ENCODE data around the gene ZNRF4. TPM values are rescaled to one million over a fixed set of nuclear protein-coding genes. Genes with fewer than 3 reads are reported as not detected.

The ZNRF4 gene
- total and polyA plus RNA-seq, 2 of the 8 experiments (the other 6 are each of a cell fraction or from before 2014, with no cell fraction given): not detected

- TF ChIP-seq BACH1 (IDR thresholded peaks at IDR 0.05; ENCODE audit: low read length) (no peak), SAP30 (IDR thresholded peaks at IDR 0.05; ENCODE audit: insufficient read depth, insufficient replicate concordance, low read length) (no peak), RFX5 (IDR thresholded peaks at IDR 0.05; ENCODE audit: borderline replicate concordance, low read depth, low read length) (no peak), KDM1A (IDR thresholded peaks at IDR 0.05; ENCODE audit: borderline replicate concordance, low read length) (no peak), ASH2L (IDR thresholded peaks at IDR 0.05; ENCODE audit: low read length) (peak; percentile 87), RNF2 (IDR thresholded peaks at IDR 0.05; ENCODE audit: borderline replicate concordance, low read depth, low read length, missing control alignments, poor library complexity, severe bottlenecking) (no peak), GABPA (IDR thresholded peaks at IDR 0.05; ENCODE audit: borderline replicate concordance, insufficient read depth, low read length) (no peak), KDM4A (IDR thresholded peaks at IDR 0.05; ENCODE audit: low read depth, low read length, severe bottlenecking) (peak; percentile 63), ATF2 (IDR thresholded peaks at IDR 0.05; ENCODE audit: low read length) (peak; percentile 100), RXRA (IDR thresholded peaks at IDR 0.05; ENCODE audit: insufficient read depth, low read depth, low read length) (no peak), GTF2F1 (IDR thresholded peaks at IDR 0.05; ENCODE audit: borderline replicate concordance, low read depth, low read length) (no peak), MAX (IDR thresholded peaks at IDR 0.05) (peak; percentile 26; the same call in 1 of the 2 replicates), CHD2 (IDR thresholded peaks at IDR 0.05; ENCODE audit: low read length) (peak; percentile 80), CTBP2 (IDR thresholded peaks at IDR 0.05; ENCODE audit: borderline replicate concordance, insufficient read depth, insufficient read length, low read length) (no peak), TBP (IDR thresholded peaks at IDR 0.05; ENCODE audit: low read depth, low read length) (no peak)
These were observed 18.9 kb upstream of the ZNRF4 start (continued) for GRCh38 chr19:5436106-5436947.
